Measurements from ENCODE around the gene FAM228A.
"Not testable (repeated sequence)": the region's sequence is repeated elsewhere in the genome, so short reads cannot be mapped to it uniquely, and the experiment has no call there.

The FAM228A gene

GRCh38 chr2:24174851-24175277, at the start of gene FAM228A:
TSS of gene FAM228A (plus strand) at chr2:24175053. CDS start at chr2:24175481, 428 bp downstream.
- no peaks in the 10 kb centered on the region for H3K9me2 ChIP-seq (replicated peaks; ENCODE audit: control insufficient read depth, low read length)
- no peak for TF ChIP-seq EZH2phosphoT487 (IDR thresholded peaks at IDR 0.05; ENCODE audit: borderline replicate concordance, low read length)
- TF ChIP-seq CTCF (IDR thresholded peaks at IDR 0.05; ENCODE audit: low read depth, low read length, poor library complexity, severe bottlenecking) = no peak
- no peaks in the 10 kb centered on the region for H4K20me1 ChIP-seq (ENCODE audit: control insufficient read depth, insufficient read depth, low read depth, low read length)
- no peaks in the 10 kb centered on the region for H3K9me3 ChIP-seq (ENCODE audit: control insufficient read depth, insufficient read depth, low read length)
- H3K4me2 ChIP-seq (ENCODE audit: low read length) = no peak within 1 kb of the TSS
- H3K4me1 ChIP-seq (ENCODE audit: control insufficient read depth, low read length) = no peaks in the 10 kb centered on the region
- no peaks in the 10 kb centered on the region for H3K36me3 ChIP-seq (ENCODE audit: control insufficient read depth, low read length)
- no peaks in the 10 kb centered on the region for H3K27me3 ChIP-seq (ENCODE audit: control insufficient read depth, low read length)
- H3K27ac ChIP-seq (ENCODE audit: low read depth, low read length) = no peak within 1 kb of the TSS
- no peaks in the 10 kb centered on the region for H3K79me2 ChIP-seq (ENCODE audit: control insufficient read depth, low read length)
- H3F3A ChIP-seq (ENCODE audit: control insufficient read depth, insufficient read depth) = no peaks in the 10 kb centered on the region
- H3K4me3 ChIP-seq (ENCODE audit: low read length) = no peak within 1 kb of the TSS

- no peaks in the 10 kb centered on the region for H3K9me3 ChIP-seq (ENCODE audit: control insufficient read depth, insufficient read depth, low read length)
- H3K4me2 ChIP-seq (ENCODE audit: low read length) = peak overlapping the region; percentile 16; the same call in 1 of the 2 replicates
- H3K79me2 ChIP-seq (ENCODE audit: control insufficient read depth, low read length) = peaks cover 27% of the 10 kb centered on the region
- no peak overlapping the region for H3K27ac ChIP-seq (ENCODE audit: low read depth, low read length)
- no peaks in the 10 kb centered on the region for H3K27me3 ChIP-seq (ENCODE audit: control insufficient read depth, low read length)
- peaks cover 13% of the 10 kb centered on the region; the same call in 1 of the 2 replicates for H3F3A ChIP-seq (ENCODE audit: control insufficient read depth, insufficient read depth)
- H3K4me3 ChIP-seq (ENCODE audit: low read length) = no peak overlapping the region
- TF ChIP-seq EZH2phosphoT487 (IDR thresholded peaks at IDR 0.05; ENCODE audit: borderline replicate concordance, low read length) = no peak
- no peak for TF ChIP-seq CTCF (IDR thresholded peaks at IDR 0.05; ENCODE audit: low read depth, low read length, poor library complexity, severe bottlenecking)
- no peaks in the 10 kb centered on the region for H3K9me2 ChIP-seq (replicated peaks; ENCODE audit: control insufficient read depth, low read length)
- no peaks in the 10 kb centered on the region for H3K36me3 ChIP-seq (ENCODE audit: control insufficient read depth, low read length)
- peaks cover 31% of the 10 kb centered on the region for H3K4me1 ChIP-seq (ENCODE audit: control insufficient read depth, low read length)
- no peaks in the 10 kb centered on the region for H4K20me1 ChIP-seq (ENCODE audit: control insufficient read depth, insufficient read depth, low read depth, low read length)
Measured at GRCh38 chr2:24125956-24126355, 48.9 kb upstream of the FAM228A start.

GRCh38 chr2:24132543-24132942, 42.3 kb upstream of the FAM228A start:
- Histone ChIP-seq H3K4me2 (ENCODE audit: low read length) (no peak overlapping the region), H3K9me3 (ENCODE audit: control insufficient read depth, insufficient read depth, low read length) (no peaks in the 10 kb centered on the region), H3K27ac (ENCODE audit: low read depth, low read length) (no peak overlapping the region), H3K4me1 (ENCODE audit: control insufficient read depth, low read length) (no peaks in the 10 kb centered on the region), H3K36me3 (ENCODE audit: control insufficient read depth, low read length) (no peaks in the 10 kb centered on the region), H4K20me1 (ENCODE audit: control insufficient read depth, insufficient read depth, low read depth, low read length) (no peaks in the 10 kb centered on the region), H3K4me3 (ENCODE audit: low read length) (no peak overlapping the region), H3K9me2 (replicated peaks; ENCODE audit: control insufficient read depth, low read length) (no peaks in the 10 kb centered on the region), H3K79me2 (ENCODE audit: control insufficient read depth, low read length) (no peaks in the 10 kb centered on the region), H3F3A (ENCODE audit: control insufficient read depth, insufficient read depth) (no peaks in the 10 kb centered on the region), H3K27me3 (ENCODE audit: control insufficient read depth, low read length) (no peaks in the 10 kb centered on the region)
- TF ChIP-seq EZH2phosphoT487 (IDR thresholded peaks at IDR 0.05; ENCODE audit: borderline replicate concordance, low read length) = no peak
- TF ChIP-seq CTCF (IDR thresholded peaks at IDR 0.05; ENCODE audit: low read depth, low read length, poor library complexity, severe bottlenecking) = no peak

- H3K9me2 ChIP-seq (replicated peaks; ENCODE audit: control insufficient read depth, low read length); H3K4me1 ChIP-seq (ENCODE audit: control insufficient read depth, low read length); H3K27ac ChIP-seq (ENCODE audit: low read depth, low read length); H3K27me3 ChIP-seq (ENCODE audit: control insufficient read depth, low read length); H3K79me2 ChIP-seq (ENCODE audit: control insufficient read depth, low read length); H3K9me3 ChIP-seq (ENCODE audit: control insufficient read depth, insufficient read depth, low read length); H3K36me3 ChIP-seq (ENCODE audit: control insufficient read depth, low read length); H3F3A ChIP-seq (ENCODE audit: control insufficient read depth, insufficient read depth); H3K4me2 ChIP-seq (ENCODE audit: low read length); H3K4me3 ChIP-seq (ENCODE audit: low read length); H4K20me1 ChIP-seq (ENCODE audit: control insufficient read depth, insufficient read depth, low read depth, low read length): not testable (repeated sequence)
Measured at GRCh38 chr2:24140305-24140704, 34.5 kb upstream of the FAM228A start.

All from DOHH2 (cell line).